B cell (primary cell): ENCODE data around the gene CTDNEP1. TPM values are rescaled to one million over a fixed set of nuclear protein-coding genes. Genes with fewer than 3 reads are reported as not detected.

Experiments used
- ATAC-seq: fragments of 200-7000 bp; cut with Tn5 transposase; one replicate; pipeline ENCODE4 v1.10.0; 2021; ENCODE audit warnings: low read depth, mild to moderate bottlenecking, moderate number of reproducible peaks, moderate library complexity
- CTCF ChIA-PET: fragments of 350-600 bp; sonication (Branson Sonifier 250); formaldehyde crosslinking; loops from one replicate; lab custom pipeline; 2021; ENCODE audit warnings: antibody characterized with exemption, inconsistent platforms; lab: Charles Lee
- POLR2A ChIA-PET: fragments of 350-600 bp; sonication (Branson Sonifier 250); formaldehyde crosslinking; loops from one replicate; lab custom pipeline; 2021; ENCODE audit warnings: antibody characterized with exemption; lab: Charles Lee
- DNase-seq: peaks from one replicate; pipeline ENCODE4 v3.0.0; 2013
- H2AFZ ChIP-seq: 2 replicates; pipeline ENCODE4 v1.6.1; 2012; ENCODE audit warnings: mild to moderate bottlenecking, low read depth, low read length; ENCODE audit not compliant: insufficient read depth, poor library complexity, severe bottlenecking
- H3K27ac ChIP-seq, 2 donors: 1 replicate in 1 of 2; 2 replicates in 1 of 2; pipeline ENCODE4 v1.5.1; 2012 to 2013; ENCODE audit warnings: low read length in 2 of 2, mild to moderate bottlenecking in 2 of 2, moderate library complexity in 1 of 2
- H3K27me3 ChIP-seq, 4 experiments: fragments of 200-600 bp in 1 of 4; sonication (generic) in 1 of 4; replicated peaks in 1 of 4; 1 replicate in 2 of 4; 2 replicates in 2 of 4; pipeline versions ENCODE4 v1.6.1 to v1.7.0; 2013 to 2016; ENCODE audit warnings: low read length in 3 of 4, mild to moderate bottlenecking in 2 of 4, mixed read lengths in 1 of 4, moderate library complexity in 1 of 4; ENCODE audit not compliant: insufficient read depth in 4 of 4, control insufficient read depth in 3 of 4; ENCODE audit errors: control extremely low read depth in 1 of 4
- H3K36me3 ChIP-seq, 2 experiments: replicated peaks in 1 of 2; 1 replicate in 1 of 2; 2 replicates in 1 of 2; pipeline versions ENCODE4 v1.6.1 to v1.7.1; 2013; ENCODE audit warnings: low read length in 1 of 2; ENCODE audit not compliant: insufficient read depth in 2 of 2, control insufficient read depth in 1 of 2; ENCODE audit errors: control extremely low read depth in 1 of 2, extremely low read depth in 1 of 2
- H3K4me1 ChIP-seq, 2 donors: fragments of 200-600 bp in 1 of 2; sonication (generic) in 1 of 2; 1 replicate in 1 of 2; 2 replicates in 1 of 2; pipeline versions ENCODE4 v1.5.1 to v1.6.1; 2013 to 2017; ENCODE audit warnings: low read length in 2 of 2; ENCODE audit not compliant: control insufficient read depth in 2 of 2, insufficient read depth in 2 of 2
- H3K4me2 ChIP-seq: replicated peaks from 2 replicates; pipeline ENCODE3; 2012; ENCODE audit warnings: mild to moderate bottlenecking, low read depth, low read length; ENCODE audit not compliant: poor library complexity, severe bottlenecking
- H3K4me3 ChIP-seq, 5 experiments: fragments of 200-600 bp in 1 of 5; sonication (generic) in 1 of 5; 1 replicate in 3 of 5; 2 replicates in 2 of 5; pipeline versions ENCODE4 v1.5.1 to v1.7.0; 2011 to 2016; ENCODE audit warnings: low read length in 4 of 5, mild to moderate bottlenecking in 4 of 5, low read depth in 2 of 5, control low read depth in 1 of 5, moderate library complexity in 1 of 5; ENCODE audit not compliant: insufficient read depth in 1 of 5; ENCODE audit errors: control extremely low read depth in 1 of 5, extremely low read depth in 1 of 5
- H3K79me2 ChIP-seq: fragments of 200-600 bp; sonication (generic); one replicate; pipeline ENCODE4 v1.6.0; 2016; ENCODE audit warnings: low read length; ENCODE audit not compliant: control insufficient read depth, insufficient read depth
- H3K9ac ChIP-seq: fragments of 200-600 bp; sonication (generic); 2 replicates; pipeline ENCODE4 v1.6.1; 2017; ENCODE audit warnings: mild to moderate bottlenecking, low read length, moderate library complexity
- H3K9me3 ChIP-seq, 3 donors: one replicate each; pipeline versions ENCODE4 v1.6.1 to v1.7.1; 2013; ENCODE audit warnings: low read length in 2 of 3; ENCODE audit not compliant: control insufficient read depth in 2 of 3, insufficient read depth in 1 of 3; ENCODE audit errors: control extremely low read depth in 1 of 3
- H4K20me1 ChIP-seq: 2 replicates; pipeline ENCODE4 v1.6.0; 2012; ENCODE audit warnings: mild to moderate bottlenecking, low read length; ENCODE audit not compliant: insufficient read depth, control insufficient read depth, poor library complexity, severe bottlenecking
- H3K27ac Mint-ChIP-seq: one replicate; pipeline ENCODE4 v1.8.0; 2021; ENCODE audit warnings: mixed read lengths
- H3K27me3 Mint-ChIP-seq: one replicate; pipeline ENCODE4 v1.8.0; 2021; ENCODE audit warnings: mixed read lengths
- H3K4me1 Mint-ChIP-seq: one replicate; pipeline ENCODE4 v1.8.0; 2021; ENCODE audit warnings: mixed read lengths
- H3K4me3 Mint-ChIP-seq: one replicate; pipeline ENCODE4 v1.8.0; 2021; ENCODE audit warnings: mixed read lengths
- H3K9me3 Mint-ChIP-seq: one replicate; pipeline ENCODE4 v1.8.0; 2022; ENCODE audit warnings: mixed read lengths; ENCODE audit not compliant: insufficient read depth
- CTCF ChIP-seq: fragments of 200-600 bp; IDR thresholded peaks from one replicate; pipeline ENCODE4 v1.8.0; 2022; ENCODE audit warnings: antibody characterized with exemption, mild to moderate bottlenecking
- EZH2 ChIP-seq: IDR thresholded peaks from 2 replicates; pipeline ENCODE4 v1.6.1; 2012; ENCODE audit warnings: borderline replicate concordance, low read depth, mild to moderate bottlenecking, moderate library complexity, low read length; ENCODE audit not compliant: insufficient read depth, poor library complexity, severe bottlenecking
- WGBS: methylation state at CpG from one replicate; pipeline ENCODE4 v1.1.5; 2013; ENCODE audit warnings: missing lambda C conversion rate; ENCODE audit not compliant: insufficient coverage; 5-methylcytosine and 5-hydroxymethylcytosine counted together
- intact Hi-C: fragments of 100-400 bp; cut with micrococcal nuclease; formaldehyde crosslinking; loops from one replicate; pipeline ENCODE4 v1.10.0; 2022
- polyA plus RNA-seq: library from polyadenylated mRNA; depleted of rRNA; stranded (reverse); fragments of >200 nt; gene quantifications from 2 replicates; pipeline ENCODE4 v1.2.3, GENCODE V29; 2012
- total RNA-seq, 2 donors: library from RNA; stranded (reverse); fragments of 120-200 nt in 1 of 2; gene quantifications; 1 replicate in 1 of 2; 2 replicates in 1 of 2; pipeline versions ENCODE4 v1.2.3 to v1.2.4, GENCODE V29; 2013 to 2022

CTDNEP1 gene
- total and polyA plus RNA-seq, 2 donors (not counting 1 experiment from before 2014, with no cell fraction given) = 125 to 162 TPM

GRCh38 chr17:7208754-7209460 is 42.6 kb downstream of the CTDNEP1 start:
- POLR2A ChIA-PET = no interaction called here
- H3K4me3 ChIP-seq = no peak overlapping the region
- H3K4me1 ChIP-seq = peaks cover 20 to 30% of the 10 kb centered on the region in 2 donors
- CTCF ChIA-PET = no interaction called here
- H3K4me1 Mint-ChIP-seq = peaks cover 31% of the 10 kb centered on the region
- H4K20me1 ChIP-seq = no peaks in the 10 kb centered on the region
- no peaks in the 10 kb centered on the region for H3K79me2 ChIP-seq
- no peak for DNase-seq
- TF ChIP-seq CTCF = no peak
- TF ChIP-seq EZH2 = no peak
- H2AFZ ChIP-seq = no peak overlapping the region
- H3K9me3 ChIP-seq = no peaks in the 10 kb centered on the region
- H3K27me3 ChIP-seq = peaks cover 0 to 4% (median 0%) of the 10 kb centered on the region in 4 experiments
- H3K27ac ChIP-seq = no peak overlapping the region
- no peak overlapping the region for H3K4me3 Mint-ChIP-seq
- H3K36me3 ChIP-seq = no peaks in the 10 kb centered on the region
- H3K27me3 Mint-ChIP-seq = peaks cover 5% of the 10 kb centered on the region
- peak overlapping the region; percentile 3 for H3K27ac Mint-ChIP-seq
- no peak overlapping the region for H3K4me2 ChIP-seq
- WGBS = 89% methylated on average over 7 of the region's 9 CpGs
- H3K9me3 Mint-ChIP-seq = no peaks in the 10 kb centered on the region
- intact Hi-C loops = no loop called here
- ATAC-seq = no peak
- H3K9ac ChIP-seq = no peak overlapping the region

DNA sequence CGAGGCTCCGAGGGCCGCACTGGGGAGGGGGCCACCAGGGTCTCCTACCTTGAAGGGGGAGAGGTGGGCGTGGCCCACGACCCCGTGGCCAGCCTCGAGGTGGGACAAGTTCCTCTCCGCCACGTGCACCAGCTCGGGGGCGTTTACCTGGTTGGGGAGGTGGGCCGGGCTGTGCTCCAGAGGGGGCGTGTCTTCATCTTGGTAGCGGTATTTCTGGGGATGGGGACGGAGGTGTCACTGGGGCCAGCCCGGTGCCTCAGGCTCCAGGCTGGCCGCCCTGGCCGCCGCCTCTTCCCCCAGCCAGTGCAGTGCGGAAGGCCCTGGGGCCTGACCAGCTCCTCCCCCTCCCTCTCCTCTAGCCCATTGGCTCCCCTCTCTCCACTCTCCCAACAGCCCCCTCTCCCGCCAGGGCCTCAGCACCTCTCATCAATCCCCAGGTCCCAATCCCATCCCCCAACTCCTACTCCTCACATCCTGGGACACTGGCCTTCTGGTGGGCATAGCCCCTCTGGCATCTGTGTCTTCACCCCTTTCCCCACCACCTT is 43.4 kb downstream of the CTDNEP1 start:
- intact Hi-C loops = no loop called here
- no peak overlapping the region for H3K9ac ChIP-seq
- no peak overlapping the region for H3K4me2 ChIP-seq
- H3K27ac ChIP-seq = no peak overlapping the region
- ChIA-PET POLR2A (no interaction called here), CTCF (no interaction called here)
- Mint-ChIP-seq H3K4me3 (no peak overlapping the region), H3K9me3 (no peaks in the 10 kb centered on the region), H3K4me1 (peaks cover 28% of the 10 kb centered on the region), H3K27ac (no peak overlapping the region), H3K27me3 (peaks cover 5% of the 10 kb centered on the region)
- DNase-seq = no peak
- no peaks in the 10 kb centered on the region for H3K9me3 ChIP-seq
- H3K4me1 ChIP-seq = peaks cover 17 to 25% of the 10 kb centered on the region in 2 donors
- no peak for TF ChIP-seq CTCF
- no peak for TF ChIP-seq EZH2
- peaks cover 0 to 4% (median 0%) of the 10 kb centered on the region in 4 experiments for H3K27me3 ChIP-seq
- no peaks in the 10 kb centered on the region for H4K20me1 ChIP-seq
- 88% methylated on average over 18 of the region's 21 CpGs for WGBS
- H3K36me3 ChIP-seq = no peaks in the 10 kb centered on the region
- no peak overlapping the region for H2AFZ ChIP-seq
- H3K4me3 ChIP-seq = no peak overlapping the region
- H3K79me2 ChIP-seq = no peaks in the 10 kb centered on the region
- no peak for ATAC-seq
